RPMI8226 (cell line): ENCODE data around the gene ETV4.

ENCODE experiments used
- DNase-seq: peaks from one replicate; pipeline ENCODE4 v3.0.0-alpha.2; 2015

ETV4 gene

GRCh38 chr17:43546319-43547188 is at the start of gene ETV4:
Gene ETV4, minus strand, starts transcription at chr17:43546340. Its CDS starts 723 bp downstream, at chr17:43545617.
- DNase-seq = peak; percentile 95

GRCh38 chr17:43595466-43595865 is 49.3 kb upstream of the ETV4 start:
- DNase-seq = no peak

GRCh38 chr17:43591779-43592562 is 45.8 kb upstream of the ETV4 start:
- DNase-seq = no peak

GRCh38 chr17:43591001-43591400 is 44.9 kb upstream of the ETV4 start:
- no peak for DNase-seq

GRCh38 chr17:43588664-43589435 is 42.7 kb upstream of the ETV4 start:
- no peak for DNase-seq

- DNase-seq = no peak
Observed at GRCh38 chr17:43588121-43588520, 42.0 kb upstream of the ETV4 start.

- no peak for DNase-seq
Observed at GRCh38 chr17:43587647-43588046, 41.5 kb upstream of the ETV4 start.

- no peak for DNase-seq
Observed at GRCh38 chr17:43584666-43585102, 38.5 kb upstream of the ETV4 start.

- DNase-seq = no peak
Observed at GRCh38 chr17:43583332-43583731, 37.2 kb upstream of the ETV4 start.

GRCh38 chr17:43581613-43582012 is 35.5 kb upstream of the ETV4 start:
- DNase-seq = no peak

GRCh38 chr17:43581130-43581529 is 35.0 kb upstream of the ETV4 start:
- DNase-seq = no peak

GRCh38 chr17:43579566-43580140 is 33.5 kb upstream of the ETV4 start:
- no peak for DNase-seq

GRCh38 chr17:43578699-43579565 is 32.8 kb upstream of the ETV4 start:
- DNase-seq = no peak

- DNase-seq = no peak
Observed at GRCh38 chr17:43578404-43578698, 32.2 kb upstream of the ETV4 start.

GRCh38 chr17:43577664-43578403 is 31.7 kb upstream of the ETV4 start:
- DNase-seq = no peak

- peak; percentile 74 for DNase-seq
Observed at GRCh38 chr17:43576563-43577229, 30.6 kb upstream of the ETV4 start.

- peak; percentile 66 for DNase-seq
Observed at GRCh38 chr17:43574896-43575525, 28.9 kb upstream of the ETV4 start.

- DNase-seq = peak; percentile 84
Observed at GRCh38 chr17:43574348-43574747, 28.2 kb upstream of the ETV4 start.

- no peak for DNase-seq
Observed at GRCh38 chr17:43573579-43574321, 27.6 kb upstream of the ETV4 start.
